K562 (cell line): ENCODE data around the gene FASTKD3.

ENCODE experiments used
- ASH1L ChIP-seq: fragments of 450-650 bp; IDR thresholded peaks from 2 replicates; pipeline ENCODE4 v1.6.1; 2018; ENCODE audit warnings: borderline replicate concordance, mild to moderate bottlenecking, low read depth; ENCODE audit not compliant: partially characterized antibody
- ATF4 ChIP-seq: fragments of 450-650 bp; formaldehyde crosslinking; IDR thresholded peaks from 2 replicates; pipeline ENCODE4 v1.4.0; 2022; ENCODE audit warnings: mild to moderate bottlenecking, moderate library complexity
- CTCF ChIP-seq, 3 experiments: IDR thresholded peaks in 2 of 3; conservative IDR thresholded peaks in 1 of 3; 2 replicates each; pipeline ENCODE4 v1.5.1; 2011 to 2012; ENCODE audit warnings: low read length in 3 of 3, mild to moderate bottlenecking in 3 of 3, control low read depth in 2 of 3, improper control_type of control experiment in 1 of 3, inconsistent platforms in 1 of 3, low read depth in 1 of 3, mixed read lengths in 1 of 3, moderate library complexity in 1 of 3; ENCODE audit not compliant: insufficient read depth in 2 of 3
- EGR1 ChIP-seq: fragments of 450-650 bp; conservative IDR thresholded peaks from 2 replicates; pipeline ENCODE4 v1.6.1; 2017; ENCODE audit warnings: mild to moderate bottlenecking
- MEF2D ChIP-seq: conservative IDR thresholded peaks from 2 replicates; pipeline ENCODE4 v1.6.1; 2016; ENCODE audit warnings: low read depth, missing genetic modification characterization, missing compliant biosample characterization
- RBBP5 ChIP-seq: fragments of 200-600 bp; sonication (generic); IDR thresholded peaks from 2 replicates; pipeline ENCODE4 v1.6.1; 2012; ENCODE audit warnings: borderline replicate concordance, mild to moderate bottlenecking, low read length, control low read depth, inconsistent platforms; ENCODE audit not compliant: insufficient read depth, poor library complexity, severe bottlenecking
- RFX5 ChIP-seq: IDR thresholded peaks from 2 replicates; pipeline ENCODE4 v1.6.1; 2011; ENCODE audit warnings: low read depth, mild to moderate bottlenecking, improper control_type of control experiment, low read length
- SNRNP70 ChIP-seq: fragments of 200-400 bp; formaldehyde crosslinking; optimal IDR thresholded peaks from 2 replicates; pipeline ENCODE3; 2017; ENCODE audit warnings: low read depth, low read length
- STAT5B ChIP-seq: fragments of 250-450 bp; sonication (Bioruptor Pico); IDR thresholded peaks from 2 replicates; pipeline ENCODE4 v1.8.0; 2021; ENCODE audit warnings: mild to moderate bottlenecking, inconsistent platforms
- TBL1XR1 ChIP-seq, 2 experiments: IDR thresholded peaks; 2 replicates each; pipeline ENCODE4 v1.6.1; 2012; ENCODE audit warnings: improper control_type of control experiment in 2 of 2, low read length in 2 of 2, mild to moderate bottlenecking in 1 of 2
- ZFP36 ChIP-seq: fragments of 150-350 bp; IDR thresholded peaks from 2 replicates; pipeline ENCODE4 v1.6.1; 2018; ENCODE audit warnings: low read length, low read depth; ENCODE audit not compliant: partially characterized antibody
- ZNF217 ChIP-seq: sonication (generic); formaldehyde crosslinking; IDR thresholded peaks from 2 replicates; pipeline ENCODE4 v1.8.0; 2022; ENCODE audit warnings: mild to moderate bottlenecking, missing genetic modification reagents
- TF ChIP-seq, protein P1 (sequence below), 2 experiments: IDR thresholded peaks; 2 replicates each; pipeline ENCODE4 v1.6.1; 2011; ENCODE audit warnings: borderline replicate concordance in 1 of 2, control low read depth in 1 of 2, low read depth in 1 of 2, low read length in 1 of 2, mild to moderate bottlenecking in 1 of 2, mixed read lengths in 1 of 2, moderate library complexity in 1 of 2; ENCODE audit not compliant: insufficient read depth in 1 of 2, insufficient read length in 1 of 2, poor library complexity in 1 of 2, severe bottlenecking in 1 of 2; ENCODE audit errors: extremely low read depth in 1 of 2
- TF ChIP-seq, protein P2 (sequence below): fragments of 250-450 bp; sonication (Bioruptor Pico); IDR thresholded peaks from 2 replicates; pipeline ENCODE4 v1.4.0; 2020

GRCh38 chr5:7857361-7857760, 11.5 kb downstream of the FASTKD3 start:
- no peak for TF ChIP-seq CTCF (IDR thresholded peaks at IDR 0.05 in 2 of 3, conservative IDR thresholded peaks at IDR 0.05 in 1 of 3; ENCODE audit: insufficient read depth in 2 of 3, low read depth in 1 of 3, low read length in 3 of 3)
- TF ChIP-seq, protein P1, sequence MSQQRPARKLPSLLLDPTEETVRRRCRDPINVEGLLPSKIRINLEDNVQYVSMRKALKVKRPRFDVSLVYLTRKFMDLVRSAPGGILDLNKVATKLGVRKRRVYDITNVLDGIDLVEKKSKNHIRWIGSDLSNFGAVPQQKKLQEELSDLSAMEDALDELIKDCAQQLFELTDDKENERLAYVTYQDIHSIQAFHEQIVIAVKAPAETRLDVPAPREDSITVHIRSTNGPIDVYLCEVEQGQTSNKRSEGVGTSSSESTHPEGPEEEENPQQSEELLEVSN (IDR thresholded peaks at IDR 0.05; ENCODE audit: borderline replicate concordance in 1 of 2, extremely low read depth in 1 of 2, insufficient read depth in 1 of 2, insufficient read length in 1 of 2, low read depth in 1 of 2, low read length in 1 of 2, poor library complexity in 1 of 2, severe bottlenecking in 1 of 2), result no peak
- no peak for TF ChIP-seq MEF2D (tag)
- TF ChIP-seq ZFP36, result no peak
- no peak for TF ChIP-seq ASH1L
- no peak for TF ChIP-seq TBL1XR1 (IDR thresholded peaks at IDR 0.05; ENCODE audit: low read length in 2 of 2)
- no peak for TF ChIP-seq RFX5
- TF ChIP-seq RBBP5, result no peak
- no peak for TF ChIP-seq STAT5B (CRISPR knock-in tag)
- TF ChIP-seq EGR1, result no peak
- TF ChIP-seq, protein P2, sequence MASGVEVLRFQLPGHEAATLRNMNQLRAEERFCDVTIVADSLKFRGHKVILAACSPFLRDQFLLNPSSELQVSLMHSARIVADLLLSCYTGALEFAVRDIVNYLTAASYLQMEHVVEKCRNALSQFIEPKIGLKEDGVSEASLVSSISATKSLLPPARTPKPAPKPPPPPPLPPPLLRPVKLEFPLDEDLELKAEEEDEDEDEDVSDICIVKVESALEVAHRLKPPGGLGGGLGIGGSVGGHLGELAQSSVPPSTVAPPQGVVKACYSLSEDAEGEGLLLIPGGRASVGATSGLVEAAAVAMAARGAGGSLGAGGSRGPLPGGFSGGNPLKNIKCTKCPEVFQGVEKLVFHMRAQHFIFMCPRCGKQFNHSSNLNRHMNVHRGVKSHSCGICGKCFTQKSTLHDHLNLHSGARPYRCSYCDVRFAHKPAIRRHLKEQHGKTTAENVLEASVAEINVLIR (CRISPR knock-in tag), result no peak
- no peak for TF ChIP-seq SNRNP70
- no peak for TF ChIP-seq ZNF217 (CRISPR knock-in tag)
- TF ChIP-seq ATF4 (CRISPR knock-in tag), result no peak
